Parathyroid adenoma (tissue), 2 donors: ENCODE results near the gene CDIPT.
A peak's percentile ranks its signal among the peaks of the same experiment; 100 is the strongest.

Source experiments
- H2AFZ ChIP-seq: fragments of 300-600 bp; sonication (generic); one replicate; pipeline ENCODE4 v1.7.0; 2017; ENCODE audit warnings: antibody characterized with exemption, mild to moderate bottlenecking
- H3K27ac ChIP-seq: fragments of 300-600 bp; sonication (generic); one replicate; pipeline ENCODE4 v1.7.0; 2017
- H3K27me3 ChIP-seq: fragments of 300-600 bp; sonication (generic); one replicate; pipeline ENCODE4 v1.7.0; 2017; ENCODE audit warnings: low read length; ENCODE audit not compliant: control insufficient read depth, insufficient read depth
- H3K36me3 ChIP-seq: fragments of 300-600 bp; sonication (generic); one replicate; pipeline ENCODE4 v1.7.0; 2017; ENCODE audit warnings: low read length; ENCODE audit not compliant: control insufficient read depth, insufficient read depth
- H3K4me1 ChIP-seq: fragments of 300-600 bp; sonication (generic); one replicate; pipeline ENCODE4 v1.7.0; 2017; ENCODE audit warnings: control low read depth
- H3K4me2 ChIP-seq: fragments of 300-600 bp; sonication (generic); one replicate; pipeline ENCODE4 v1.7.0; 2017; ENCODE audit warnings: low read length
- H3K4me3 ChIP-seq: fragments of 300-600 bp; sonication (generic); one replicate; pipeline ENCODE4 v1.7.0; 2017; ENCODE audit warnings: low read depth, low read length
- H3K79me2 ChIP-seq: fragments of 300-600 bp; sonication (generic); one replicate; pipeline ENCODE4 v1.7.0; 2017; ENCODE audit warnings: control low read depth
- H3K9ac ChIP-seq: fragments of 300-600 bp; sonication (generic); one replicate; pipeline ENCODE4 v1.7.0; 2017; ENCODE audit warnings: mild to moderate bottlenecking
- H3K9me3 ChIP-seq: fragments of 300-600 bp; sonication (generic); one replicate; pipeline ENCODE4 v1.7.0; 2017; ENCODE audit warnings: low read length; ENCODE audit not compliant: control insufficient read depth
- CTCF ChIP-seq: fragments of 300-600 bp; sonication (generic); IDR thresholded peaks from one replicate; pipeline ENCODE4 v1.7.0; 2017; ENCODE audit warnings: antibody characterized with exemption, mild to moderate bottlenecking
- donor health status: primary hyperparathyroidism.

CDIPT gene

GRCh38 chr16:29862383-29862883 lies 593 bp downstream of the CDIPT start:
- Histone ChIP-seq H3K36me3 (no peaks in the 10 kb centered on the region), H3K27ac (peak overlapping the region; percentile 91), H3K9ac (peak overlapping the region; percentile 40), H3K9me3 (no peaks in the 10 kb centered on the region), H3K4me2 (peak overlapping the region; percentile 99), H3K79me2 (peaks cover 12% of the 10 kb centered on the region), H3K4me3 (peak overlapping the region; percentile 99), H3K4me1 (peaks cover 4% of the 10 kb centered on the region), H2AFZ (peak overlapping the region; percentile 86), H3K27me3 (no peaks in the 10 kb centered on the region)
- TF ChIP-seq CTCF: no peak

- peaks cover 12% of the 10 kb centered on the region for H3K79me2 ChIP-seq
- H3K4me3 ChIP-seq: no peak overlapping the region
- no peak for TF ChIP-seq CTCF
- H3K27me3 ChIP-seq: no peaks in the 10 kb centered on the region
- H3K4me2 ChIP-seq: no peak overlapping the region
- no peak overlapping the region for H3K9ac ChIP-seq
- H3K9me3 ChIP-seq: no peaks in the 10 kb centered on the region
- H3K4me1 ChIP-seq: peaks cover 4% of the 10 kb centered on the region
- H3K36me3 ChIP-seq: no peaks in the 10 kb centered on the region
- no peak overlapping the region for H3K27ac ChIP-seq
- H2AFZ ChIP-seq: no peak overlapping the region
Observed at GRCh38 chr16:29860218-29860617, 2.8 kb downstream of the CDIPT start.

GRCh38 chr16:29858974-29859373 lies 4.1 kb downstream of the CDIPT start:
- no peak for TF ChIP-seq CTCF
- Histone ChIP-seq H3K27me3 (no peaks in the 10 kb centered on the region), H2AFZ (no peak overlapping the region), H3K4me3 (no peak overlapping the region), H3K36me3 (no peaks in the 10 kb centered on the region), H3K9ac (no peak overlapping the region), H3K4me1 (peaks cover 4% of the 10 kb centered on the region), H3K27ac (no peak overlapping the region), H3K9me3 (no peaks in the 10 kb centered on the region), H3K79me2 (peaks cover 12% of the 10 kb centered on the region), H3K4me2 (no peak overlapping the region)

GRCh38 chr16:29858149-29858849 lies 4.7 kb downstream of the CDIPT start:
- no peak overlapping the region for H3K4me2 ChIP-seq
- no peak overlapping the region for H3K4me3 ChIP-seq
- H3K9ac ChIP-seq: no peak overlapping the region
- H3K36me3 ChIP-seq: no peaks in the 10 kb centered on the region
- H3K27me3 ChIP-seq: no peaks in the 10 kb centered on the region
- H2AFZ ChIP-seq: no peak overlapping the region
- H3K27ac ChIP-seq: no peak overlapping the region
- peaks cover 12% of the 10 kb centered on the region for H3K79me2 ChIP-seq
- peaks cover 4% of the 10 kb centered on the region for H3K4me1 ChIP-seq
- H3K9me3 ChIP-seq: no peaks in the 10 kb centered on the region
- TF ChIP-seq CTCF: no peak
